ENCODE data around the gene PHIP. TPM values are rescaled to one million over a fixed set of nuclear protein-coding genes. Genes with fewer than 3 reads are reported as not detected.

Gene PHIP
- total and polyA plus RNA-seq, 9 of the 15 experiments (the other 6 are each of a cell fraction or from before 2014, with no cell fraction given) = 8.1 to 36.3 (median 16.5) TPM

GRCh38 chr6:79081663-79082062, 3.6 kb upstream of the PHIP start (continued):
- TF ChIP-seq MNT (conservative IDR thresholded peaks at IDR 0.05) (0 out of 4 replicates have a peak, but pooled peaks of 1 of the 2 experiments have one; percentile 5), DPF2 (IDR thresholded peaks at IDR 0.05) (peak; percentile 25; the same call in 1 of the 2 replicates), SIN3A (IDR thresholded peaks at IDR 0.05; ENCODE audit: borderline replicate concordance in 2 of 2, control insufficient read depth in 1 of 2, low read depth in 2 of 2, low read length in 2 of 2) (no peak), SP2 (IDR thresholded peaks at IDR 0.05; ENCODE audit: extremely low read depth, low read depth, low read length, poor library complexity, severe bottlenecking) (no peak), ZBTB49 (CRISPR knock-in tag; IDR thresholded peaks at IDR 0.05; ENCODE audit: borderline replicate concordance) (no peak), TCF7 (IDR thresholded peaks at IDR 0.05; ENCODE audit: borderline replicate concordance) (no peak)

All from K562 (cell line).